Measurements from ENCODE around the gene TTC7B.

- TF ChIP-seq CTCF (IDR thresholded peaks at IDR 0.05): no peak
- TF ChIP-seq EP300 (IDR thresholded peaks at IDR 0.05): no peak
- TF ChIP-seq POLR2AphosphoS5 (IDR thresholded peaks at IDR 0.05): no peak
Observed at GRCh38 chr14:90753456-90754005, 62.7 kb downstream of the TTC7B start.
